Caco-2 (cell line): ENCODE data around the gene TRAF3. TPM values are rescaled to one million over a fixed set of nuclear protein-coding genes. Genes with fewer than 3 reads are reported as not detected.

Source experiments
- BruUV-seq: library from RNA; stranded (reverse); fragments of 400-500 nt; replicated peaks from 2 replicates; lab custom pipeline; 2021; lab: Mats Ljungman, UMichigan
- CTCF ChIA-PET: fragments of 300-600 bp; sonication (Branson Sonifier 250); formaldehyde crosslinking; loops from one replicate; lab custom pipeline; 2022; ENCODE audit warnings: antibody characterized with exemption; lab: Charles Lee
- POLR2A ChIA-PET: fragments of 300-600 bp; sonication (Branson Sonifier 250); formaldehyde crosslinking; loops from one replicate; lab custom pipeline; 2022; ENCODE audit warnings: antibody characterized with exemption; lab: Charles Lee
- DNase-seq, 2 experiments: peaks; one replicate each; pipeline versions ENCODE4 v3.0.0 to v3.0.0-alpha.2; 2020 to 2022
- H3K27me3 ChIP-seq: replicated peaks from 2 replicates; pipeline ENCODE4 v1.6.0; 2011; ENCODE audit warnings: low read length; ENCODE audit not compliant: control insufficient read depth, insufficient read depth
- H3K36me3 ChIP-seq: 2 replicates; pipeline ENCODE4 v1.5.1; 2011; ENCODE audit warnings: low read length; ENCODE audit not compliant: control insufficient read depth, insufficient read depth
- H3K4me1 ChIP-seq: fragments of 250-450 bp; sonication (Bioruptor Pico); 2 replicates; pipeline ENCODE4 v1.5.1; 2020; ENCODE audit warnings: mild to moderate bottlenecking
- H3K4me3 ChIP-seq: 2 replicates; pipeline ENCODE4 v1.5.1; 2011; ENCODE audit warnings: low read depth, mild to moderate bottlenecking, control low read depth, low read length
- H3K9me3 ChIP-seq: fragments of 250-450 bp; sonication (Bioruptor Pico); 2 replicates; pipeline ENCODE4 v1.5.1; 2020; ENCODE audit warnings: mild to moderate bottlenecking, moderate library complexity
- H3K27ac Mint-ChIP-seq: one replicate; pipeline ENCODE4 v1.8.0; 2022; ENCODE audit warnings: mixed read lengths; ENCODE audit not compliant: unreplicated experiment
- H3K27me3 Mint-ChIP-seq: one replicate; pipeline ENCODE4 v1.8.0; 2022; ENCODE audit warnings: mixed read lengths; ENCODE audit not compliant: insufficient read depth, unreplicated experiment
- H3K36me3 Mint-ChIP-seq: one replicate; pipeline ENCODE4 v1.8.0; 2022; ENCODE audit warnings: mild to moderate bottlenecking, mixed read lengths; ENCODE audit not compliant: insufficient read depth, unreplicated experiment
- H3K4me1 Mint-ChIP-seq: one replicate; pipeline ENCODE4 v1.8.0; 2022; ENCODE audit warnings: low read depth, mixed read lengths; ENCODE audit not compliant: unreplicated experiment
- H3K4me3 Mint-ChIP-seq: one replicate; pipeline ENCODE4 v1.8.0; 2022; ENCODE audit warnings: mild to moderate bottlenecking, moderate library complexity, mixed read lengths; ENCODE audit not compliant: unreplicated experiment
- H3K9me3 Mint-ChIP-seq: one replicate; pipeline ENCODE4 v1.8.0; 2022; ENCODE audit warnings: mixed read lengths; ENCODE audit not compliant: unreplicated experiment
- intact Hi-C: fragments of 100-400 bp; cut with micrococcal nuclease; formaldehyde crosslinking; loops from one replicate; pipeline ENCODE4 v1.10.0; 2022; ENCODE audit not compliant: unreplicated experiment
- total RNA-seq: library from RNA; stranded (reverse); gene quantifications from 2 replicates; pipeline ENCODE4 v1.2.3, GENCODE V29; 2022
- TF ChIP-seq, protein P1 (sequence below), 2 experiments: fragments of 200-600 bp in 1 of 2; IDR thresholded peaks; 1 replicate in 1 of 2; 2 replicates in 1 of 2; pipeline versions ENCODE4 v1.5.1 to v1.8.0; 2011 to 2022; ENCODE audit warnings: antibody characterized with exemption in 1 of 2, control low read depth in 1 of 2, inconsistent platforms in 1 of 2, low read depth in 1 of 2, low read length in 1 of 2, mild to moderate bottlenecking in 1 of 2, moderate library complexity in 1 of 2; ENCODE audit not compliant: insufficient read depth in 1 of 2, severe bottlenecking in 1 of 2, unreplicated experiment in 1 of 2

The TRAF3 gene
- total RNA-seq, 1 experiment from 2014 or later, result 16.6 TPM

DNA sequence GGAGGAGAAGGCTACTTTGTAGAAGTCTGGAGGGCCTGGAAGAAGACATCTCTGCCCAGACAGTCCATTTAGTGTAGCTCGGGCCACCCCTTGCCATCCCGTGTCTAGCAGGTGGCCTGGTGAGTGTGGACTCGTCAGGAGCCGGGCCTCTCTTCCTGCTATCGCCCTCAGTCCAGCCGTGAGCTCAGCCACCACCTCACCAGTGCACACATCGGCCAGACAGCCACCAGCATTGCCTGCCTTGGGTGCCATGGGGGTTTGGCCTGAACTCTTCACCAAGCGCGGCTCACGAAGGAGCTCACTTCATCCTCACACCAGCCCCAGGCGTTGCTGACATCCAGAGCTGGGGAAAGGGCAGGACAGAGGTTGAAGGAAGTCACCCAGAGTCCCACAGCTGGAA, 19.6 kb upstream of the TRAF3 start:
- ChIA-PET CTCF (no interaction called here), POLR2A (no interaction called here)
- no TSS peak for BruUV-seq
- TF ChIP-seq, protein P1, sequence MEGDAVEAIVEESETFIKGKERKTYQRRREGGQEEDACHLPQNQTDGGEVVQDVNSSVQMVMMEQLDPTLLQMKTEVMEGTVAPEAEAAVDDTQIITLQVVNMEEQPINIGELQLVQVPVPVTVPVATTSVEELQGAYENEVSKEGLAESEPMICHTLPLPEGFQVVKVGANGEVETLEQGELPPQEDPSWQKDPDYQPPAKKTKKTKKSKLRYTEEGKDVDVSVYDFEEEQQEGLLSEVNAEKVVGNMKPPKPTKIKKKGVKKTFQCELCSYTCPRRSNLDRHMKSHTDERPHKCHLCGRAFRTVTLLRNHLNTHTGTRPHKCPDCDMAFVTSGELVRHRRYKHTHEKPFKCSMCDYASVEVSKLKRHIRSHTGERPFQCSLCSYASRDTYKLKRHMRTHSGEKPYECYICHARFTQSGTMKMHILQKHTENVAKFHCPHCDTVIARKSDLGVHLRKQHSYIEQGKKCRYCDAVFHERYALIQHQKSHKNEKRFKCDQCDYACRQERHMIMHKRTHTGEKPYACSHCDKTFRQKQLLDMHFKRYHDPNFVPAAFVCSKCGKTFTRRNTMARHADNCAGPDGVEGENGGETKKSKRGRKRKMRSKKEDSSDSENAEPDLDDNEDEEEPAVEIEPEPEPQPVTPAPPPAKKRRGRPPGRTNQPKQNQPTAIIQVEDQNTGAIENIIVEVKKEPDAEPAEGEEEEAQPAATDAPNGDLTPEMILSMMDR (IDR thresholded peaks at IDR 0.05; ENCODE audit: insufficient read depth in 1 of 2, low read depth in 1 of 2, low read length in 1 of 2, severe bottlenecking in 1 of 2, unreplicated experiment in 1 of 2), result no peak
- Histone ChIP-seq H3K36me3 (no peaks in the 10 kb centered on the region), H3K9me3 (no peaks in the 10 kb centered on the region), H3K27me3 (no peaks in the 10 kb centered on the region), H3K4me1 (no peaks in the 10 kb centered on the region), H3K4me3 (no peak overlapping the region)
- H3K27ac Mint-ChIP-seq, result no peak overlapping the region
- no peak for DNase-seq
- no peaks in the 10 kb centered on the region for H3K4me1 Mint-ChIP-seq
- no peaks in the 10 kb centered on the region for H3K27me3 Mint-ChIP-seq
- intact Hi-C loops, result no loop called here
- peaks cover 6% of the 10 kb centered on the region for H3K36me3 Mint-ChIP-seq
- no peaks in the 10 kb centered on the region for H3K9me3 Mint-ChIP-seq
- H3K4me3 Mint-ChIP-seq, result no peak overlapping the region

DNA sequence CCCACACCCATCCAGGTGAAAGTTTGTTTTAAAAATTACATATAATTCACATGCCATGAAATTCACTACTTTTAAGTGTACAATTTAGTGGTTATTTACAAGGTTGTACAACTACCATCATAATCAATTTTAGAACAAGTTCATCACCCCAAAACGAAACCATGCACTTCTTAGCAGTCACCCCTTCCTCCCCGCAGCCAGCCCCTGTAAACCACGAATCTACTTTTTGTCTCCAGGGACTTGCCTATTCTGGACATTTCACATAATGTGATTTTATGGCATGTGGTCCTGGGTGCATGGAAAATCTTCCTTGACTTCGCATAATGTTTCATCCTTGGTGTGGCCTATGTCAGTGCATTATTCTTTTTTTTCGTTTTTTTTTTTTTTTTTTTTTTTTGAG, 19.2 kb upstream of the TRAF3 start:
- Mint-ChIP-seq H3K27me3 (no peaks in the 10 kb centered on the region), H3K4me3 (no peak overlapping the region), H3K27ac (no peak overlapping the region), H3K36me3 (peaks cover 6% of the 10 kb centered on the region), H3K9me3 (no peaks in the 10 kb centered on the region), H3K4me1 (no peaks in the 10 kb centered on the region)
- ChIA-PET CTCF (no interaction called here), POLR2A (no interaction called here)
- H3K4me1 ChIP-seq, result no peaks in the 10 kb centered on the region
- no peaks in the 10 kb centered on the region for H3K36me3 ChIP-seq
- H3K4me3 ChIP-seq, result no peak overlapping the region
- DNase-seq, result no peak
- TF ChIP-seq, protein P1 (IDR thresholded peaks at IDR 0.05; ENCODE audit: insufficient read depth in 1 of 2, low read depth in 1 of 2, low read length in 1 of 2, severe bottlenecking in 1 of 2, unreplicated experiment in 1 of 2), result no peak
- H3K27me3 ChIP-seq, result no peaks in the 10 kb centered on the region
- H3K9me3 ChIP-seq, result no peaks in the 10 kb centered on the region
- intact Hi-C loops, result no loop called here
- no TSS peak for BruUV-seq

DNA sequence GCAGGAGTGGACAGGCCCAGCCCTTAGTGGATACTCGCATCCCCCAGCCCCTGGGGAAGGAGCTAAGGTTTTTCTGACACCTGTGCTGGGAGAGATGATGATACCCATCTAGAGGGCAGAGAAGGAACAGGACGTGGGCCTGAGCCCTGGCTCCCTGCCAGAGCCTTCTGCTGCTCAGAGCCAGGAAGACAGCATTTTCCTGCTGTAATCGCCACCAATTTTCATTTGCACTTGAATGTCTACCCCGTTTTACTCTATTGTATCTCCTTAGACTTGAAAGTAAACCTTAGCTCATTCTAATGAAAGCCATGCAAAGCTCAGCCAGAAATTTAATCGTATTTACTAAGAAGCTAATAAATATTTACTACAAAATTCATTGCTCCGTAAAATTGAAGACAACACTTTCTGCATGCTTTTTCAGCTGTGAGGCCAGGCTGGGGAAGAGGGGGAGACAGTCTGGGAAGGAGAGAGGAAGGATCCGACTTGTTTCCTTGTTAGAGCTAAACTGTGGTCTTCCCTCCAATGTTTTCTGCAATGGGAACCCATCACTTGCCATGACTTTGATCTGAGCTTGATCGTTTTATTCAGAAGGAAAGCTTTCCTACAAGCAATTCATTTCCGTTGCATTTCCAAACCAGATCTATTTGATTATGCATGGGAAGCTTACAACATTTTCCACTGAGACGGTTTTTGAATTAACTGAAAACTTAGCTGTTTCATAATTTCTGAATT, 17.6 kb upstream of the TRAF3 start:
- Mint-ChIP-seq H3K27ac (no peak overlapping the region), H3K9me3 (no peaks in the 10 kb centered on the region), H3K36me3 (peaks cover 6% of the 10 kb centered on the region), H3K4me3 (no peak overlapping the region), H3K27me3 (no peaks in the 10 kb centered on the region), H3K4me1 (no peaks in the 10 kb centered on the region)
- no TSS peak for BruUV-seq
- ChIA-PET POLR2A (interaction anchor here (0.6 kb wide), 1 partner anchor 328 kb away, joined by 5 read pairs; no protein-coding TSS in a partner anchor), CTCF (interaction anchor here (0.6 to 0.8 kb wide), 2 partner anchors 13 to 16 kb away, joined by 3 read pairs; no protein-coding TSS in a partner anchor)
- no peak overlapping the region for H3K4me3 ChIP-seq
- no peaks in the 10 kb centered on the region for H3K36me3 ChIP-seq
- no peaks in the 10 kb centered on the region for H3K9me3 ChIP-seq
- H3K27me3 ChIP-seq, result no peaks in the 10 kb centered on the region
- H3K4me1 ChIP-seq, result no peaks in the 10 kb centered on the region
- DNase-seq, result no peak
- TF ChIP-seq, protein P1 (IDR thresholded peaks at IDR 0.05; ENCODE audit: insufficient read depth in 1 of 2, low read depth in 1 of 2, low read length in 1 of 2, severe bottlenecking in 1 of 2, unreplicated experiment in 1 of 2), result no peak
- intact Hi-C loops, result no loop called here
